ENCODE results near the gene SLC2A4RG. TPM values are rescaled to one million over a fixed set of nuclear protein-coding genes. Genes with fewer than 3 reads are reported as not detected.

The SLC2A4RG gene
- total and polyA plus RNA-seq, 9 donors = 2.2 to 199 (median 103) TPM

DNA sequence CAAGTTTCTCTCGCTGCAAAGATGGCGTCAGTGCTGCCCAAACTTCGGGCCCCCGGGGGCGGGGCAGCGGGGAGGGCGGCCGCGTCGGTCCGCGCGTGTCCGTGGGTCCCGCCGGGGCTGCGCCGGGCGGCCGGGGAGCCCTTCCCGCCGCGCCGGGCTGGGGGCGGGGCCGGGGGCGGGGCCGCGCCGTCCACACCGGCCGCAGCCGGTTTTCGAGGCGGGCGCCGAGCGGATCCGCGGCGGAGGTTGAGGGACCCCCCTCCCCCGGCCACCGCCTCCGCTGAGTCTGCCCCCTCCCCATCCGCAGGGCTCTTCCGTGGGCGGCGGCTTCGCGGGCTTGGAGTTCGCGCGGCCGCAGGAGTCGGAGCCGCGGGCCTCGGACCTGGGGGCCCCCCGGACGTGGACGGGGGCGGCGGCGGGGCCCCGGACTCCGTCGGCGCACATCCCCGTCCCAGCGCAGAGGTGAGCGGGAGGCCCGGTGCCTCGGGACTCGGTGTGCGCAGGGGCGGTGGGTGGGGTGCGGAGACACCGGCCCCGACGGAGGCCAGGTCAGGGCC, 572 bp downstream of the SLC2A4RG start:
- TF ChIP-seq POLR2A (IDR thresholded peaks at IDR 0.05) (no peak), EP300 (IDR thresholded peaks at IDR 0.05) (no peak)
- TF ChIP-seq, protein P1, sequence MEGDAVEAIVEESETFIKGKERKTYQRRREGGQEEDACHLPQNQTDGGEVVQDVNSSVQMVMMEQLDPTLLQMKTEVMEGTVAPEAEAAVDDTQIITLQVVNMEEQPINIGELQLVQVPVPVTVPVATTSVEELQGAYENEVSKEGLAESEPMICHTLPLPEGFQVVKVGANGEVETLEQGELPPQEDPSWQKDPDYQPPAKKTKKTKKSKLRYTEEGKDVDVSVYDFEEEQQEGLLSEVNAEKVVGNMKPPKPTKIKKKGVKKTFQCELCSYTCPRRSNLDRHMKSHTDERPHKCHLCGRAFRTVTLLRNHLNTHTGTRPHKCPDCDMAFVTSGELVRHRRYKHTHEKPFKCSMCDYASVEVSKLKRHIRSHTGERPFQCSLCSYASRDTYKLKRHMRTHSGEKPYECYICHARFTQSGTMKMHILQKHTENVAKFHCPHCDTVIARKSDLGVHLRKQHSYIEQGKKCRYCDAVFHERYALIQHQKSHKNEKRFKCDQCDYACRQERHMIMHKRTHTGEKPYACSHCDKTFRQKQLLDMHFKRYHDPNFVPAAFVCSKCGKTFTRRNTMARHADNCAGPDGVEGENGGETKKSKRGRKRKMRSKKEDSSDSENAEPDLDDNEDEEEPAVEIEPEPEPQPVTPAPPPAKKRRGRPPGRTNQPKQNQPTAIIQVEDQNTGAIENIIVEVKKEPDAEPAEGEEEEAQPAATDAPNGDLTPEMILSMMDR (IDR thresholded peaks at IDR 0.05) = no peak
- 0 to 1% (median 1%) methylated on average over 7 to 80 of the region's 80 CpGs for WGBS, 3 donors

DNA sequence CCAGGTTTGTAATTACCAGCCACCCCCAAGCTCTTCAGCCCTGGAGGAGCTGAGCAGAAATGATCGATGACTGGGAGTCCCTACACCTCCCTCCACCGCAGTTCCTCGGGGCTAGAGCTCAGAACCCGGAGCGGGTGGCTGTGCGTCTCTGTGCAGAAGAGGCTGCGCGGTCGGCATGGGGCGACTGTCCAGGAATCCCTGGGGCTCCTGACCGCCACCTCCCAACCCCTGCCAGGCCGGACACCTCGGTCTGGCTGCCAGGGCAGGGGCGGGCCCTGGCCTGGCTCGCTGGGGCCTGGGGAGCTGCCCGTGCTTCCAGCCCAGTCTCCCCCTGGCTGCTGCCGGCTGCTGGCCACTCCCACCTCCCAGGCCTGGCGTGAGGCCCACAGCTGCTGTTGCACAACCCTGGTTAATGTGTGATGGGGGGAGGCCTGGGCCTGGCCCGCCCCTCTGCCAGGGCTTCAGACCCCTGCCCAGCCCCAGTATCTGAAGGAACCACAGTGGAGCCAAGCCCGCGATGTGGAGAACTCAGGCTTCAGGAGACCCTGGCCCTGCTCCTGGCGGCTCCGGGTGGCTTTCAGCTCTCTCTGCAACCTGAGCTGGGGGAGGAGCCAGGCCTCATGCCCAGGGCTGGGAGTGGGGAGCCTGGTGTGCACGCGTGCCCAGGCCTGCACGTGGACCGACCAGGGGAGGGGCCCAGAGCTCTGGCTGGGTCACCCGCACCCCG, 1.2 kb downstream of the SLC2A4RG start:
- Histone ChIP-seq H3K9me3 (no peaks in the 10 kb centered on the region), H3K27me3 (no peaks in the 10 kb centered on the region), H3K27ac (peak overlapping the region; percentile 42 to 90), H3K4me3 (peak overlapping the region; percentile 75), H3K4me1 (ENCODE audit: insufficient read depth) (peaks cover 11% of the 10 kb centered on the region), H3K36me3 (no peaks in the 10 kb centered on the region)
- peak; percentile 98 to 99 (median 98) for DNase-seq
- intact Hi-C loops (cut with DNase I) = no loop called here
- WGBS, 3 donors = 1 to 3% (median 1%) methylated on average over 15 to 29 of the region's 29 CpGs
- TF ChIP-seq EP300 (IDR thresholded peaks at IDR 0.05) (no peak), POLR2A (IDR thresholded peaks at IDR 0.05) (peak; percentile 11)

More for the DNA sequence above, 572 bp downstream of the SLC2A4RG start:
- no peaks in the 10 kb centered on the region for H3K27me3 ChIP-seq
- H3K9me3 ChIP-seq = no peaks in the 10 kb centered on the region
- peak overlapping the region; percentile 35 to 90 for H3K27ac ChIP-seq
- peaks cover 11% of the 10 kb centered on the region for H3K4me1 ChIP-seq (ENCODE audit: insufficient read depth)
- DNase-seq = peak; percentile 63 to 80 (median 71)
- peak overlapping the region; percentile 75 for H3K4me3 ChIP-seq
- no peaks in the 10 kb centered on the region for H3K36me3 ChIP-seq
- intact Hi-C loops (cut with DNase I) = no loop called here

DNA sequence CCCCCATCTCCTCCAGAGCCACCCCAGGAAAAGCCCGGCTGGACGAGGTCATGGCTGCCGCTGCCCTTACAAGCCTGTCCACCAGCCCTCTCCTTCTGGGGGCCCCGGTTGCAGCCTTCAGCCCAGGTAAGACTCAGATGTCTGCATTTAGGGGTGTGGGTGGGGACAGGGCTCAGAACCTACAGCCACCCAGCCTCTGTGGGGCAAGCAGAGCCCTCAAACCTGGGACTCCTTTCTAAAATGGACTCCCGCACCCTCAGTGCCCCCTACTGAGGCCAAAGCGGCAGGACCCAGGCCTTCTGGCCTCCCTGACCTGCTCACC, 1.7 kb downstream of the SLC2A4RG start:
- DNase-seq = peak in 1 of 5 donors; percentile 62
- Histone ChIP-seq H3K4me1 (ENCODE audit: insufficient read depth) (peaks cover 11% of the 10 kb centered on the region), H3K9me3 (no peaks in the 10 kb centered on the region), H3K36me3 (no peaks in the 10 kb centered on the region), H3K4me3 (peak overlapping the region; percentile 75), H3K27ac (peak overlapping the region; percentile 72 to 90), H3K27me3 (no peaks in the 10 kb centered on the region)
- TF ChIP-seq, protein P1 (IDR thresholded peaks at IDR 0.05) = no peak
- no peak for TF ChIP-seq POLR2A (IDR thresholded peaks at IDR 0.05)
- no peak for TF ChIP-seq EP300 (IDR thresholded peaks at IDR 0.05)
- 8 to 20% (median 17%) methylated on average over 2 to 6 of the region's 6 CpGs for WGBS, 3 donors
- intact Hi-C loops (cut with DNase I) = no loop called here

DNA sequence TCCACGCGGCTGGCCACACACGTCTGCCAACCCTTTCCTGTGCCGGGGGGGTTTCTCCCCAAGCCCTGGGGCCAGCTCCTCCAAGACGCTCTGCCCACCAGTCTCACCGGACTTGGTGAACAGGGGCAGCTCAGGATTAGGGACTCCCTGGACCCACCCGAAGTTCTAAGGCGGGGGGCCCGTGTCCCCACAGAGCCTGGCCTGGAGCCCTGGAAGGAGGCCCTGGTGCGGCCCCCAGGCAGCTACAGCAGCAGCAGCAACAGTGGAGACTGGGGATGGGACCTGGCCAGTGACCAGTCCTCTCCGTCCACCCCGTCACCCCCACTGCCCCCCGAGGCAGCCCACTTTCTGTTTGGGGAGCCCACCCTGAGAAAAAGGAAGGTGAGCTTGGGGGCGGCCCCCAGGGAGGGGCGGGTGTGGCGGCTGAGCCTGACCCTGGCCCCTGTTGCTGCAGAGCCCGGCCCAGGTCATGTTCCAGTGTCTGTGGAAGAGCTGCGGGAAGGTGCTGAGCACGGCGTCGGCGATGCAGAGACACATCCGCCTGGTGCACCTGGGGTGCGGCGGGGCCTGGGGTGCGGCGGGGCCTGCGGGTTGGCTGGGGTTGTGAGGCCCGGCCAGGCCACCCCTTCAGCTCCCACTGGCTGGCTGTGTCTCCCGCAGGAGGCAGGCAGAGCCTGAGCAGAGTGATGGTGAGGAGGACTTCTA, 2.3 kb downstream of the SLC2A4RG start:
- H3K36me3 ChIP-seq = no peaks in the 10 kb centered on the region
- peaks cover 11% of the 10 kb centered on the region for H3K4me1 ChIP-seq (ENCODE audit: insufficient read depth)
- peak overlapping the region; percentile 72 to 90 for H3K27ac ChIP-seq
- TF ChIP-seq EP300 (IDR thresholded peaks at IDR 0.05) = no peak
- TF ChIP-seq POLR2A (IDR thresholded peaks at IDR 0.05) = no peak
- TF ChIP-seq, protein P1 (IDR thresholded peaks at IDR 0.05) = no peak
- no peak overlapping the region for H3K4me3 ChIP-seq
- H3K9me3 ChIP-seq = no peaks in the 10 kb centered on the region
- DNase-seq = peak in 4 of 5 donors; percentile 37 to 67 (median 54)
- intact Hi-C loops (cut with DNase I) = no loop called here
- H3K27me3 ChIP-seq = no peaks in the 10 kb centered on the region
- WGBS, 3 donors = 27 to 38% (median 36%) methylated on average over 9 to 30 of the region's 30 CpGs
